Raji (cell line): ENCODE measurements around the gene MAGI1.

Experiments
- POLR2A ChIP-seq: IDR thresholded peaks from 2 replicates; pipeline ENCODE4 v1.6.1; 2011; ENCODE audit warnings: low read depth, low read length, control low read depth; ENCODE audit not compliant: insufficient read depth

Gene MAGI1

DNA sequence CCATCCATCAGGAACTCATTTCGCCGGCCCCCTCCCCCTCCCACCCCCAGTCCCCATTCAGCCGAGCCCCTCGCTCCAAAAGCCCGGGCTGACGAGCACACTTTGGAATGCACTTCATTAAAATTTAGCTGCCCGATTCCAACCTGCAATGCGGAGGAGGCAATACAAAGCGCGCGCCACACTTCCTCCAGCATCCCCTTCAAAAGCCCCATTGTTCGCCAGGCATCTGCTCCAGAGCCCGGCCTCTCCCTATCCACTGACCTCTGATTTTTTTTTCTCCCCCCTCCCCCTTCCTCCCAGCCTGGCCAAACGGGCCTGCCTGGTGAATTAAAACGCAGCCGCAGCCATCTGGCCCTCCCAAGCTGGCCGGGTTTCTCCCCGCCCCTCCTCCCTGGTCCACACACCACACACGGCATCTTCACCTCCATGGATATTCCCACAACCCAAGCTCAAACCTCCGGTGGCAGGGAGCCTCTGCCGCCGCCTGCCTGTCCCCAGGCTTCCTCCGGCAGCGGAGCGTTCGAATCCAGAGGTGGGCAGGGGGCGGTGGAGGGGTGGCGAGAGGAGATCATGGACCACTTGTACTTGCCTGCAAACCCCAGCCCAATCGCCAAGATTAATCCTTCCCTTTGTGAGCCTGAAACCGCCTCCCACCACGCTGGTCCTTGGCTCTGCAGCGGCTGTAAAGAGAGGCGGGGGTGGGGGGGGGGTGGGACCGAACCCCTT, 441.3 kb downstream of the MAGI1 start:
- no peak for TF ChIP-seq POLR2A

DNA sequence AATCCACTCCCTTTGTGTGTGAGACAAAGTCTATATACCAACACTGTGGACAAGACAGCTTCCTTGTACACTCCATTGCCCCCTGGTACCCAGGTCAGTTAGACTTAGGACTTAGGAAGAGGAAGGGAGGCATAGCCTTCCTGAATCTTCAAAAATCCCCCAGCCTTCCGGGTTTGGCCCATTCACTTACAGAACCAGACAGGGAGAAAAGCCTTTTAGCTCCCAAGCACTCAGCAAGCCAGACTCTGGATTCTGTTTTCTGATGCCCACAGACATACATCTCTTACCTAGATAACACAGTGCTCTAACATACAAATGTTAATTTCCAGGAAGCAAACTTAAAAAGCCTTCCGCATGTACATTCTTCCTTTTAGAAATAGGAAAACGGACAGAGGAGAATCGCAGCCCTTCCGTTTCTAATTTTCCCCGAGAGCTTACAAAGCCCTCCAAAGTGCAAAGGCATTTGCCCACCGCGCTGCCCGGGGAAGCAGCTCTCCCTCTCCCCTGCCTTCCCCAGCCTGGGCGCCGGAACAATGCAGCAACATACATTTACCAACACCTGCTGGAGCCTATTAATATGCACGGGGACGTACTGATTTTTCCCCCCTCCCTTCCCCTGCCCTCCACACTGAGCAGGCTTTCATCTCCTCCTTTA, 442.0 kb downstream of the MAGI1 start:
- no peak for TF ChIP-seq POLR2A

DNA sequence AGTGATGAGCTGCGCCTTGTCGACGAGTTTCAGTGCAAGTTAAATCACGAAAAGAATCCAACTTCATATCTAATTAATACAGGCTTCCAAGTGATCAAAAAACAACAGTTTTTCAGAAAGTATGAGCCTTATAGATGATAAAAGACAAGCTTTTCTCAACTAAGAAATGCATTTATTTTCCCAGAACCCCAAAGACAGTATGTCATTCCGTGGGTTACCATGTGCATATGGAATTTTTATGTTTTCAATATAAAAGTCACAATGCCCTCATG, 442.8 kb downstream of the MAGI1 start:
- no peak for TF ChIP-seq POLR2A

DNA sequence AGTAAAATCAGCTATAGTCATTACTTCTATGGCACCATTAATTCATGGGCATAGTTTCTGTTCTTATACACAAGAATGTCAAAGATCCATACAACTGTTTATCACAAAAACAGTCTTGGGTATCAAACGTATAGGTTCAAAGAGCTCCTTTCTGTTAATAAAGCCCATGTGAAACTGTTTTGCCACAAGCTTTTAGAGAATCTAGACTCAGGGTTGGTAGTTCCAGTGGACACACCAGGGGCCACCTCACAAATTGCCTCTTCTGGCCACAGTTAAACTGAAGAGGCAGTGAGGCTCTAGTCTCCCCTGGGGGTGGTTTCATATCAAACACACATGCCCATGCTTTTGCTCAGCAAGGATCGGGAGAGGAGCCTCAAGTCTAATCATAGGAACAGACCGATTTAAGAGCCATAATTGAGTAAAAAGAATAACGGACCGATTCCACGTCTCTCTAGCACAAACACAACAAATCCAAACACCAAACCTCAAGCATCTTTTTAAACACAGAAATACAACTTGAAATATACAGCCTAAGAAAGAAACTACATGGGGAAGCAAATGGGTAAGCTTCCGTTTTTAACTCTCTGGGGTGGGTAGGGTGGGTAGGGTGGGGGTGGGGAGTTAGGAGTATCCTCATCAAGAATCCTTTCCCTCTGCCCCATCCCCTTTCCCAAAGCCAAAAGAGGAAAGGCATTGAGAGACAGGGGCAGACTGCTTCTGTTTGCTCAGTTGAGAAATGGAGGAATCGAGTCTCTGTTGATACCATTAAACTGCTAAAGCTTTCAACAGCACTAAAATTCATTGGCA, 443.3 kb downstream of the MAGI1 start:
- TF ChIP-seq POLR2A = no peak

DNA sequence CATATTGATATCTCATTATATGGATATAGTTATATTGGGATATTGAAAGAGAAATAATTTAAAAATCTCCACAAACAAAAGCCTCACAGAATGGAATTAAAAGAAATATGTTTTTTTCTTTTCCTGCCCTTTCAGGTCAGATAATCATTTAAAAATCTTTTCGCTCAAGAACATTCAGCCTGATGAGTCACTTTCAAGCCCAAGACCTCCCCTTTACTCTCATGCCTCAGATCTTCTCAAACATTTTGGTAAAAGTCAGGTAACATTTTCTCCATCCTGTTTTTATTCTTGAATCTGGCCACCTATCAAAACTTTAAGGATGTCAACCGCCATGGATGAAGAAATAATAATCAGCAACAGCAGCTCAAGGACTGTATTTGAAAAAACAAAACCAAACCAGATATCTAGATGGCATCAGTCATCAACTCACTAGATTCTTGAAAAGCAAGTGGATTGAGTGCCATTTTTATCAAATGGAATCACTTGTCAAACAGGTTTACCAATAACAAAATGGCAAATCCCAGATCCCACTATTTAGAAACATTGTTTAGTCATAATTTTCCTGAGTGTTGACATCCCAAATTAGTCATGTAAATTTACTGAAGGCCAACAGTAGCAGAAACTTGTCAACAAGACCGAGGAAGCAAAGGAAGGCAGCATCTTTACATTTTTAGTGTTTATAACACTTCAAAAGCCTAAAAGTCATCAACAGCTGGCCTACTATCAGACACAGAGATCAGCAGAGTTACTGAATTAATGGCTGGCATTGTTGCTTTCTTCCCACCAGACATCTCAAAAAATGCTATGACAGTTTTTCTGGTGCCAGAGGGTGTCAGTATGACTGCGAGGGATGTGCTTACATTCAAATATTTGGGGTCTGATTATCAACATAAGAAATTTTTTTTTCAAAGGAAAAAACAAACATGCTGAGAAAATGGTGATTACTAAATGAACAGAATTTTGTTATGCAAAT, 444.7 kb downstream of the MAGI1 start:
- TF ChIP-seq POLR2A = no peak

DNA sequence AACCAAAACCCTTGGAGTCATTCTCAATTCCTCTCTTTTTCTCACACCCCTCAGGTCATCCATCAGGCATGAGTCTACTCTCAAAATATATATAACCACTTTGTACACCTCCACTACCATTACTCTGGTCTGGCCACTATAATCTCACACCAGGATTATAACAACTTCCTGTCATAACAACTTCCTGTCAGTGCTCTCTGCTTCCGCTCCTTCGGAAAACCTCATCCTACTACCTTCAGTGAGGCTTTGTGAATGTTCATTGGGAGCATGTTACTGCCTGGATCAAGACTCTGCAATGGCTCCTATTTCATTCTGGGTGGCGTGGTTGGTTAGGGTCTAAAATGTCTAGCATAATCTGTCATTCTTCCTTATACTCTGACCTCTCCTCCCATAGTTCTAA, 447.4 kb downstream of the MAGI1 start:
- TF ChIP-seq POLR2A = no peak

DNA sequence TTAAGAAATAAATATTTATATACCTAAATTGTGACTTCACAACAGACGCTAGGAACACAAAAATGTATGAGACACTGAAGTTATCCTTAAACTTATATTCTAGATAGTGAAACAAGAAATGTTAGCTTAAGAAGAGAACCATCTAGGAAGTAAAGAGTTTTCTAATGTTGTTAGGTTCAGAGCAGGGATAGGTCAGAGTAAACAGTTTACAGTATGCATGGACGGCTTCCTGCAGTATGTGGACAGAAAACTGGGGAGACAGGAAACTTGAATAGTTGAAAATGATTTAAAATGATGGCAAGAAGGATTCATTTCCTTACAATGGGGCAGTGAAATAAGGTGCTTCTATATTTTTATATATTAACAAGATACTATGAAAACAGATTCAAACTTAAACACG, 449.8 kb downstream of the MAGI1 start:
- no peak for TF ChIP-seq POLR2A

DNA sequence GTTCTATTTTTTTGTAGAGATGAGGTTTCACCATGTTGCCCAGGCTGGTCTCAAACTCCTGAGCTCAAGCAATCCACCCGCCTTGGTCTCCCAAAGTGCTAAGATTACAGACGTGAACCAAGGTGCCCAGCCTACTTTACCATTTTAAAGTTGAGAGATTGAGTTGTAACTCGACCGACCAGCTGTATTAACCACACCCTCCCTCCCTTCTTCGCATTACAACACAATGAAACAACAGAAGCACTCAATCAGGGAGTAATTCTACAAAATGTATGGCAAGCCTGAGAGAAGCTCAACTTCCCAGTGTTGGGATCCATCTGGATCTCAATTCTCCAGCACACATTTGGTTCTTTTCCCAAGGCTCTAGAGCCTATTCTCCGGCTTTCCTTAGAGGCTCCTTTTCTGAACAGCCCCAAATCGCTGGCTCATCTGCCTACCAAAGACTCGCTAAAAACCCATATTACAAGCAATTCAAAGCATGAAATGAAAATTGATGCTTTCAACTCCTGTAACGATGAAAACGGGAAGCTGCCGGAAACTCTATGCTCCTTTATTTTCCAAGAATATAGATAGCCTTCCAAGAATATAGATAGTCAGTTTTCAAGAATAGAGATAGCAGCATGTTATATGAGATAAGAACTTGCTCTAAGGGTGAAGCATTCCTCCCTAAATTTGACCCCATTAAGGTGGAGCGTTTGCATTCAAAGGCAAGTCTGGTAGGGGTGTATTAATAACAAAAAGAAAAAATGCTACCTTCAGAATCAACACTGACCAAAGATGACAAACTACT, 450.9 kb downstream of the MAGI1 start:
- TF ChIP-seq POLR2A = no peak

DNA sequence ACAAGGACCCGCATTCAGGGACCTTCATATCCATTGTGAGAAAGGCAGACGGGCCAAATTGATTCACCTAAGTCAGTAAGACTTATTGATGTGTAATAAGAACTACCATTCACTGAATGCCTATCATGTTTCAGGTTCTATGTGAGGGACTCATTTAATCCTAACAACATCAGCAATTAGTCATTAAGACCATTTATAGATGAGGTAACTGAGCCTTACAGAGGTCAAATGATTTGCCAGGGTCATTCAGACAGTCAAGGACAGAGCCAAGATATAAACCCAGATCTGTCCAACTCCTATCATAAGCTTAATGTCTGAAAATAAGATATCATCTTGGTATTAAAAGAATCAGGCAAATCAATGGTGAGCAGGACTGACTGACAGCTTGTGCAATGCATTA, 453.8 kb downstream of the MAGI1 start:
- TF ChIP-seq POLR2A = no peak

DNA sequence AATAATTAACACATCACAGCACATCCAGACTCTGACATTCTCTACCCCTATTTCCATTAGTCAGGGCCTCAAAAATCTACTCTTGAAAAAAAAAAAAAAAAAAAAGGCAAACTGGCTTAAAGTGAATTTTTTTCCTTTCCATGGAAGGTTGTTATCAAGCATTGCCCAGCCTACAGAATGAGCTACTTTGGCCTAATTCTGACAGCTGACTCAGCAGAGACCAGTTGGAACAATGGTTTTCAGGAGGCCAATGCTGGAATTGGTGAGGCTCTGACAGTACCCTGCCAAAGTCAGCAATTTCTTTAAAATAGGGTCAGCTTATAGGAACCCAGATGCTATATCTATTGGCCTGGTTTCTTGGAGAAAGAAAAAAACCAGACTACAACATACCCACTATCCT, 454.7 kb downstream of the MAGI1 start:
- TF ChIP-seq POLR2A = no peak

DNA sequence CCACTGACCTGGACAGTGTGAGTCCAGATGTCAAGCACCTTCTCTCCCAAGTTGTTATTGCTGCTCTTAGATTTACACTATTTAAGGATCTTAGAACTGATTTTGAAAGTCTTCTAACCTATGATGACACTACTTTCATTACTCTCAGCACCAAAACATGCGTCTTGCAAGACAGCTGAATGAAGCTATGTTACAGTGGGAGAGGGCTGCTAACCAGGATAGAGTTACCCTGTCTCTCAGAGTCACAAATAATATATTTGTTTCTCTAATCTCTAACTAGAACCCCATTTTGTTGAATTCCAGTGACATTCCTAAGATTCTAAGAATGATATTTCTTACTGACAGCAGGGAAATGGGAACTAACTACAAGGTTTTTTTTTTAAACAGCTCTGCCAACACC, 455.5 kb downstream of the MAGI1 start:
- no peak for TF ChIP-seq POLR2A

DNA sequence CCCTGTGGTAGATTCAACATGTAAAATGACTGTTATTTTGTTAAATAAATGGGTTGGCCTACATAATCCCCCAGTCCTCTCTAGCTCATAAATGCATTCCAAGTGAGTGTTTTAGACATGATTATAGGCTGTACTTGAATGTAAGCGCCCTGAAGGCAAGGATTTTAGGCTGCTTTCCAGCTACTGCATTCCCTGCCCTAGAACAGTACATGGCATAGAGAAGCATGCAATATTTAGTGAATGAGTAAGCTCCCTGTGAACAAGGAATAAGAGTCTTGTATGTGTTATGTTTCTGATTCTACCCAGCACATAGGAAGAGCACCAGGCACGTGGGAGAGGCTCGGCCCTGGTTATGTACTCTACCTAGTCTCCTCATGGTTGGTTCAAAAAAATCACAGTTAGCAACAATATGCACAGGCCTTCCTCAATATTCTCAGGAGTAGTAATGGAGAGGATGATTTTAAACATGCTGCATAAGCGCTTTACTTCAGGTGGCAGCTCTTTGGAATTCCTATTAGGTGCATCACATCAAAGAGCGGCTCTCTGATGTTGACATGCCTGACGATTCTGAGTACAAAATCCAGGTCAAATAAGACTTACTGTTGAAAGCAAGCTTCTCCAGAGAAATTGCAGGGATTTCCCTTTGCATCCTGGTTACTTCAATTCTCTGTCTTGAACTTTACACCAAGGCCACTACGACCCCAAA, 456.6 kb downstream of the MAGI1 start:
- TF ChIP-seq POLR2A = no peak

DNA sequence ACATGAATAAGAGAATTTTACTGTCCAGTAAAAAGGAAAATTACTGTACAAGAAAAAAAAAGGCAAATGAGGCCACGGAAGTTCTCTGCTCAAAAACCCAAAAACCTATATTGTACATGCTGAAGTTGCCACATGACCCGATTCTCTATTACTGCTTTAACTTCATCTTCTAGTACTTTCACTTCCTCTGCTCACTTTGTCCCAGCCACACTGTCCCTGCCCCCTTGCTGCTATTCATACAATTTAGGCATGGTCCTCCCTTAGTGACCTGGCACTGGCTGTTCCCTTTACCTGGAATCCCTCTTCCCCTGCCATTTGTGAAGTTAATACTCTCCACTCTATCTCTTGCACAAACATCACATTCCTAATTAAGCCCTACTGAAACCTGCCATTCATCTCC, 457.4 kb downstream of the MAGI1 start:
- no peak for TF ChIP-seq POLR2A

DNA sequence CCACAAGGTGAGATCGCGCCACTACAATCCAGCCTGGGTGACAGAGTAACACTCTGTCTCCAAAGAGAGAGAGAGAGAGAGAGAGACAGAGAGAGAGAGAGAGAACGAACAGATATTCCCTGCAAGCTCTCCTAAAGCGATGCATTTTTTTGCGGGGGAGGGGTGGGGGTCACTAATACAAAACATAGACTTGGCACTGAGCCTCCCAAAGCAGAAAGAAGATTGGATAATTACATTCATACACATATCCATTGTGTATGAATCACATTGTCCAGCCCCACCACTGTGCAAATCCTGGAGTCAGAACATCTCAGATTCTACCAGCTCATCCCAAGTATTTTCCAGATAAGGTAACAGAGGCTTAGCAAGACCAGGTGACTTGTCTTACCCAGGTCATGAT, 459.9 kb downstream of the MAGI1 start:
- no peak for TF ChIP-seq POLR2A
